Measurements from ENCODE around the gene TK2. TPM values are rescaled to one million over a fixed set of nuclear protein-coding genes. Genes with fewer than 3 reads are reported as not detected.
A peak's percentile ranks its signal among the peaks of the same experiment; 100 is the strongest.

Gene TK2
- total RNA-seq, 3 donors from 2014 or later: 33.1 to 98.4 (median 40.4) TPM

GRCh38 chr16:66480265-66481080, 69.4 kb downstream of the TK2 start:
- peak in 1 of 2 donors; percentile 47 for DNase-seq (ENCODE audit: low spot score in 2 of 2)
- no peak overlapping the region for H3K4me3 ChIP-seq
- H3K27ac ChIP-seq: no peak overlapping the region
- no peaks in the 10 kb centered on the region for H3K27me3 ChIP-seq
- intact Hi-C loops (cut with DNase I; ENCODE audit: low total_unique reads): loop anchor here (5.0 kb wide), 1 partner anchor 73 kb away; no protein-coding TSS in a partner anchor
- TF ChIP-seq CTCF (IDR thresholded peaks at IDR 0.05) (no peak), POLR2AphosphoS5 (IDR thresholded peaks at IDR 0.05) (no peak), POLR2A (IDR thresholded peaks at IDR 0.05) (no peak)
- no peaks in the 10 kb centered on the region for H3K4me1 ChIP-seq
- no peaks in the 10 kb centered on the region for H3K36me3 ChIP-seq
- H3K9me3 ChIP-seq: no peaks in the 10 kb centered on the region

- Histone ChIP-seq H3K4me3 (no peak overlapping the region), H3K27ac (no peak overlapping the region), H3K36me3 (no peaks in the 10 kb centered on the region), H3K9me3 (no peaks in the 10 kb centered on the region), H3K4me1 (no peaks in the 10 kb centered on the region), H3K27me3 (no peaks in the 10 kb centered on the region)
- peak in 1 of 2 donors; percentile 19 for DNase-seq (ENCODE audit: low spot score in 2 of 2)
- intact Hi-C loops (cut with DNase I; ENCODE audit: low total_unique reads): loop anchor here (5.0 kb wide), 1 partner anchor 72 kb away; no protein-coding TSS in a partner anchor
- TF ChIP-seq CTCF (IDR thresholded peaks at IDR 0.05) (no peak), POLR2A (IDR thresholded peaks at IDR 0.05) (no peak), POLR2AphosphoS5 (IDR thresholded peaks at IDR 0.05) (no peak)
Measured at GRCh38 chr16:66479661-66480264, 70.2 kb downstream of the TK2 start.

DNA sequence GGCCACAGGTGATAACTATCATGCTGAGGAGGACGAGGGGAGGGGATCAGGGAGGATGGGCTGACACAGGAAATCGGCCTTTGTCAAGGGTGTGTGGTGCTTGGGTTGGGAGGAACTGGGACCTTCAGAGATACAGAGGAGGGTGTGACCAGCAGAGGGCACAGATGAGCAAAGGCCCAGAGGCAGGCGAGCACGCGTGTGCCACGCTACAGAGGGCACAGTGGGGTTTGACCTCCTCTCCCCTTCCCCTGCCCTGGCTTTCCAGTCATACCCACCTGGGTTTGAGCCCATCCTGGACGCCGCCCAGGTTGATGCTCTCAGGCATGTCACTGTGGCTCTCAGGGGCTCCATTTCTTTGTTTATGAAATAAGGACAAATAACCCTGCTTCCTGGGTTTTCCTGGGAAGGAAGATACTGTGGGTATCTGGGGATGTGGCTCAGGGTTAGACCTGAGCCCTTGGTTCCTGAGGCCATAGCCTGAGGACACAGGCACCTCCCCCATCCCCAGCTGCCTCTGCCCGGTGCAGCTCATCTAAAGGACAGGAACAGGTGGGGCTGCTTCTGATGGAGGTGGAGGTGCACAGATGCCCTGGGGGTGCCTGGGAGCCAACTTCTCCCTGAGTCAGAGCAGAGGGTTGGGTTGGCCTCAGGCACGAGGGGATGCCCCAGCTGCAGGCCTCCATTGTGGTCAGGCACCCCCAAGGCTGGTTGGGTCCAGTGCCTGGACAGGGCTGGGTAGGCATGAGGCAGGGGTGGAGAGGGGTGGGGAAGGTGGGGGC, 71.0 kb downstream of the TK2 start:
- peak; percentile 45 to 72 for DNase-seq (ENCODE audit: low spot score in 2 of 2)

GRCh38 chr16:66477028-66477515, 72.8 kb downstream of the TK2 start:
- H3K9me3 ChIP-seq: no peaks in the 10 kb centered on the region
- H3K36me3 ChIP-seq: no peaks in the 10 kb centered on the region
- no peaks in the 10 kb centered on the region for H3K27me3 ChIP-seq
- no peaks in the 10 kb centered on the region for H3K4me1 ChIP-seq
- H3K4me3 ChIP-seq: no peak overlapping the region
- H3K27ac ChIP-seq: no peak overlapping the region
- no peak for DNase-seq (ENCODE audit: low spot score in 2 of 2)
- TF ChIP-seq POLR2A (IDR thresholded peaks at IDR 0.05) (no peak), CTCF (IDR thresholded peaks at IDR 0.05) (no peak), POLR2AphosphoS5 (IDR thresholded peaks at IDR 0.05) (no peak)
- intact Hi-C loops (cut with DNase I; ENCODE audit: low total_unique reads): no loop called here

More for the DNA sequence above, 71.0 kb downstream of the TK2 start:
- no peak overlapping the region for H3K4me3 ChIP-seq
- H3K9me3 ChIP-seq: no peaks in the 10 kb centered on the region
- no peak overlapping the region for H3K27ac ChIP-seq
- no peaks in the 10 kb centered on the region for H3K27me3 ChIP-seq
- no peaks in the 10 kb centered on the region for H3K36me3 ChIP-seq
- TF ChIP-seq POLR2AphosphoS5 (IDR thresholded peaks at IDR 0.05): peak in 1 of 3 donors; percentile 13
- TF ChIP-seq CTCF (IDR thresholded peaks at IDR 0.05): peak; percentile 15 to 71 (median 64)
- TF ChIP-seq POLR2A (IDR thresholded peaks at IDR 0.05): no peak
- intact Hi-C loops (cut with DNase I; ENCODE audit: low total_unique reads): no loop called here
- H3K4me1 ChIP-seq: no peaks in the 10 kb centered on the region

All from breast epithelium (tissue), 4 donors.